ENCODE data around the gene WFIKKN2. TPM values are rescaled to one million over a fixed set of nuclear protein-coding genes. Genes with fewer than 3 reads are reported as not detected.
A peak's percentile ranks its signal among the peaks of the same experiment; 100 is the strongest.

The WFIKKN2 gene
- total and polyA plus RNA-seq, 7 donors = 0.09 to 3.4 (median 0.32) TPM

DNA sequence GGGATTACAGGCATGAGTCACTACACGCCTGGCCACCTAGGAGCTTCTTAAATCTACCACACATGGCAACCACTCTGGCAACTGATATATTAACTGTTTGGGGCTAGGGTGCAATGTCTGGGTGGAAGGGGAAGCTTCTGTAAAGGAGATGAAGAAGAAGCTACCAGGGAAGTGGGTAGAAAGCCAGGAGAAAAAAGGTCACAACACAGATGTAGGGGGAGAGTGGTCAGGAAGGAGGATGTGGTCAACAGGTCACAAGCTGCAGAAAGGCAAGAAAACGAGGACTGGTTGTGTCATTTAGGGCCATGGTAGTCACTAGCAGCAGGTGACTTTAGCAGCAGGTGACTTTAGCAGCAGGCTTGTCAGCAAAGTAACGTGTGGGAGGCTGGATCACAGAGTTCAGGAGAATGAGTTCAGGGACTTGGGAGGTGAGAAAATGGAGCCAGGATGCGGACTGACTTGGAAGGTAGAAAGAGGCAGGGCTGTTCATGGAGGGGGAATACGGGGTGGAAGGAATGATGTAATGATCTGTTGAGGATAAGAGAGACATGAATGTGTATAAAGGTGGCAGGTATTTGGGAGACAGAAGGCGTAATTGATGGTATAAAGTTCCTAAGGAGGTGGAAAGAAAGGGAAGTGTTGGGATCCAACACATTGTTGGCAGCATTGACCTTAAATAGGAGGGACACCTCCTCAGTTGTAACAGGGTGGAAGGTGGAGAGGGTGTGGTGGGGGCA, 16.3 kb upstream of the WFIKKN2 start:
- Histone ChIP-seq H3K9me3 (no peaks in the 10 kb centered on the region), H3K4me3 (no peak overlapping the region), H3K27ac (no peak overlapping the region), H3K36me3 (ENCODE audit: insufficient read depth in 1 of 2, low read depth in 1 of 2) (no peaks in the 10 kb centered on the region), H3K4me1 (no peaks in the 10 kb centered on the region), H3K27me3 (ENCODE audit: insufficient read depth in 3 of 3, low read length in 2 of 3) (peaks cover 0 to under 1% (median 0%) of the 10 kb centered on the region in 3 donors)
- ATAC-seq (no peak), DNase-seq (no peak)
- WGBS, 3 donors = 66 to 71% (median 70%) methylated on average over 6 of the region's 6 CpGs
- intact Hi-C loops (cut with DNase I) = loop anchor here in 1 of 2 donors (2.0 kb wide), 1 partner anchor 24 kb away; no protein-coding TSS in a partner anchor
- TF ChIP-seq CTCF (IDR thresholded peaks at IDR 0.05) = no peak

- Histone ChIP-seq H3K4me1 (no peaks in the 10 kb centered on the region), H3K4me3 (no peak overlapping the region), H3K27me3 (ENCODE audit: insufficient read depth in 3 of 3, low read length in 2 of 3) (no peaks in the 10 kb centered on the region), H3K36me3 (ENCODE audit: insufficient read depth in 1 of 2, low read depth in 1 of 2) (no peaks in the 10 kb centered on the region), H3K27ac (no peak overlapping the region), H3K9me3 (no peaks in the 10 kb centered on the region)
- DNase-seq (peak in 1 of 2 donors; percentile 75), ATAC-seq (peak; percentile 48 to 85 (median 66))
- 30 to 47% (median 33%) methylated on average over 10 of the region's 10 CpGs for WGBS, 3 donors
- no peak for TF ChIP-seq CTCF (IDR thresholded peaks at IDR 0.05)
- intact Hi-C loops (cut with DNase I) = no loop called here
Measured at GRCh38 chr17:50820651-50821050, 14.7 kb upstream of the WFIKKN2 start.

DNA sequence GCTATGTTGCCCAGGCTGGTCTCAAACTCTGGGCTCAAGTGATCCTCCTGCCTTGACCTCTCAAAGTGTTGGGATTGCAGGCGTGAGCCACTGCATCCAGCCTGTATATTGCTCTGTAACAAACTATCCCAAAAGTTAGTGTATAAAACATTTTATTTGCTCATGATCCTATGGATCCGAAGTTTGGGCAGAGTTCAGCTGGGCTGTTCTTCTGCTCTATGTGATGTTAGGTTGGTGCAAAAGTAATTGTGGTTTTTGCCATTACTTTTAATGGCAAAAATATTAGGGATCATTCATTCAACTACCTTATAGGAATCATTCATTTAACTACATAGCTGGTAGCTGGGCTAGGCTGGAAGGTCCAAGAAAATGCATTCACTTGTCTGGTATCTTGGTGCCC, 12.8 kb upstream of the WFIKKN2 start:
- 95 to 97% (median 97%) methylated on average over 2 of the region's 2 CpGs for WGBS, 3 donors
- Histone ChIP-seq H3K27me3 (ENCODE audit: insufficient read depth in 3 of 3, low read length in 2 of 3) (no peaks in the 10 kb centered on the region), H3K27ac (no peak overlapping the region), H3K36me3 (ENCODE audit: insufficient read depth in 1 of 2, low read depth in 1 of 2) (no peaks in the 10 kb centered on the region), H3K4me1 (no peaks in the 10 kb centered on the region), H3K9me3 (no peaks in the 10 kb centered on the region), H3K4me3 (no peak overlapping the region)
- no peak for TF ChIP-seq CTCF (IDR thresholded peaks at IDR 0.05)
- intact Hi-C loops (cut with DNase I) = no loop called here
- ATAC-seq (no peak), DNase-seq (no peak)

DNA sequence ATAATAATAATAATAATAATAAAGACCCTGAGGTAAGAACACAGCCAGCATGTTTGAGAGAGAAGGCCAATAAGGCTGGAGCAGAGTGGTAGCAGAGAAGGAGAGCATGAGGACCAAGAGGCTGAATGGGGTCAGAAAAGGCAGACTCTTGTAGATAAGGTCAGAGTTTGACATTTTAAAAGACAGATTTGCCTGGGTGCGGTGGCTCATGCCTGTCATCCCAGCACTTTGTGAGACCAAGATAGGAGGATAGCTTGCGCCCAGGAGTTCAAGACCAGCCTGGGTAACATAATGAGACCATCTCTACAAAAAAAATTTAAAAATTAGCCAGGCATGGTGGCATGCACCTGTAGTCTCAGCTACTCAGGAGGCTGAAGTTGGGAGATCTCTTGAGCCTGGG, 11.0 kb upstream of the WFIKKN2 start:
- ATAC-seq (no peak), DNase-seq (no peak)
- no peaks in the 10 kb centered on the region for H3K9me3 ChIP-seq
- WGBS, 3 donors = 93 to 96% (median 94%) methylated on average over 2 of the region's 2 CpGs
- no peak overlapping the region for H3K27ac ChIP-seq
- intact Hi-C loops (cut with DNase I) = no loop called here
- no peak overlapping the region for H3K4me3 ChIP-seq
- TF ChIP-seq CTCF (IDR thresholded peaks at IDR 0.05) = no peak
- H3K27me3 ChIP-seq (ENCODE audit: insufficient read depth in 3 of 3, low read length in 2 of 3) = no peaks in the 10 kb centered on the region
- no peaks in the 10 kb centered on the region for H3K36me3 ChIP-seq (ENCODE audit: insufficient read depth in 1 of 2, low read depth in 1 of 2)
- no peaks in the 10 kb centered on the region for H3K4me1 ChIP-seq

DNA sequence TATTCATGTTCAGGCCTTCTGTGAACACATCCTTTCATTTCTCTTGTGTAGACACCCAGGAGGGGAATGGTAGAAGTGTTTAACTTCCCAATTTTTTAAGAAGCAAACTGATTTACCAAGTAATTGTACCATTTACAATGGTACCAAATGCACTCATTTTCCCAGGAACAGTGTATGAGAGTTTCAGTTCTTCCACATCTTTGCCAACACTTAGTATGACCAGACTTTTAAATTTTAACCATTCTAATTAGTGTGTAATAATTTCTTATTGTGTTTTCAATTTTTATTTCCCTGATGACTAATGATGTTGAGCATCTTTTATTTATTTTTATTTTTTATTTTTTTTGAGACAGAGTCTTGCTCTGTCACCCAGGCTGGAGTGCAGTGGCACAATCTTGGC, 10.2 kb upstream of the WFIKKN2 start:
- no peaks in the 10 kb centered on the region for H3K4me1 ChIP-seq

More for the DNA sequence above, 10.2 kb upstream of the WFIKKN2 start:
- DNase-seq = no peak
- no peaks in the 10 kb centered on the region for H3K36me3 ChIP-seq (ENCODE audit: insufficient read depth in 1 of 2, low read depth in 1 of 2)
- no peak overlapping the region for H3K27ac ChIP-seq
- intact Hi-C loops (cut with DNase I) = loop anchor here in 1 of 2 donors (5.0 kb wide), 1 partner anchor 33 kb away; no protein-coding TSS in a partner anchor
- H3K4me3 ChIP-seq = no peak overlapping the region
- ATAC-seq = no peak
- H3K9me3 ChIP-seq = no peaks in the 10 kb centered on the region
- TF ChIP-seq CTCF (IDR thresholded peaks at IDR 0.05) = no peak
- no peaks in the 10 kb centered on the region for H3K27me3 ChIP-seq (ENCODE audit: insufficient read depth in 3 of 3, low read length in 2 of 3)

Data from psoas muscle (tissue), 8 donors.